Neutrophil (primary cell): Measurements from ENCODE around the gene NOCT.
A peak's percentile ranks its signal among the peaks of the same experiment; 100 is the strongest.
"Not testable (repeated sequence)": the region's sequence is repeated elsewhere in the genome, so short reads cannot be mapped to it uniquely, and the experiment has no call there.

ENCODE experiments used
- H3K27ac ChIP-seq: fragments of 200-600 bp; sonication (generic); 2 replicates; pipeline ENCODE4 v1.5.1; 2016; ENCODE audit warnings: mild to moderate bottlenecking, moderate library complexity
- H3K27me3 ChIP-seq: fragments of 200-600 bp; sonication (generic); 2 replicates; pipeline ENCODE4 v1.6.0; 2016; ENCODE audit warnings: mild to moderate bottlenecking
- H3K36me3 ChIP-seq: fragments of 200-600 bp; sonication (generic); 2 replicates; pipeline ENCODE4 v1.5.1; 2017
- H3K4me1 ChIP-seq, 2 experiments: fragments of 200-600 bp in 1 of 2; sonication (generic) in 1 of 2; 1 replicate in 1 of 2; 2 replicates in 1 of 2; pipeline versions ENCODE4 v1.5.1 to v1.6.1; 2013 to 2016; ENCODE audit warnings: low read depth in 1 of 2, low read length in 1 of 2, mild to moderate bottlenecking in 1 of 2, moderate library complexity in 1 of 2; ENCODE audit not compliant: control insufficient read depth in 1 of 2, insufficient read depth in 1 of 2
- H3K4me3 ChIP-seq, 2 experiments: fragments of 200-600 bp in 1 of 2; sonication (generic) in 1 of 2; 1 replicate in 1 of 2; 2 replicates in 1 of 2; pipeline ENCODE4 v1.5.1; 2013 to 2016; ENCODE audit warnings: low read depth in 1 of 2, low read length in 1 of 2, mild to moderate bottlenecking in 1 of 2, moderate library complexity in 1 of 2
- H3K9me3 ChIP-seq: fragments of 200-600 bp; sonication (generic); 2 replicates; pipeline ENCODE4 v1.5.1; 2016
- TF ChIP-seq, protein P1 (sequence below): fragments of 200-600 bp; sonication (generic); IDR thresholded peaks from 2 replicates; pipeline ENCODE4 v1.5.1; 2016; ENCODE audit warnings: antibody characterized with exemption

NOCT gene

DNA sequence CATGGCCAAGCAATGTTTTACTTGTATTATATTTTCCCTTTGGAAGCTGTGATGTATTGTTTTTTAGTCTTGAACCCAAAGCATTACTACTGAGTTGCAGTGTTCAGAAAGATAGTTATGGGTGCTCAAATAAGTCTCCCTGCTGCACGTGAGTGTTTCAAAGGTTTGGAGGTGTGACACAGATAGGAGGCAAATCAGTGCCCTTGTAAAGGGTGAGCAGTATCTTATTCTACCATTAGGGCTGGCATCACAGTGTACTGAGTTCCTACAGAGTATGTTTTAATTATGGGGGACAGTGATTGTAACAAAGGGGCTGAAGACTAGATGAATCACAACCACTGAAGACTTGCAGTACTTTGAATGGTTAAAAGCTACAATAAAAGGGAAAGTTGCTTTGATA is 38.3 kb downstream of the NOCT start:
- no peak overlapping the region for H3K4me3 ChIP-seq
- H3K4me1 ChIP-seq: peaks cover 10 to 11% of the 10 kb centered on the region in 2 experiments
- H3K36me3 ChIP-seq: peaks cover 71% of the 10 kb centered on the region
- H3K9me3 ChIP-seq: no peaks in the 10 kb centered on the region
- no peaks in the 10 kb centered on the region for H3K27me3 ChIP-seq
- H3K27ac ChIP-seq: no peak overlapping the region
- TF ChIP-seq, protein P1, sequence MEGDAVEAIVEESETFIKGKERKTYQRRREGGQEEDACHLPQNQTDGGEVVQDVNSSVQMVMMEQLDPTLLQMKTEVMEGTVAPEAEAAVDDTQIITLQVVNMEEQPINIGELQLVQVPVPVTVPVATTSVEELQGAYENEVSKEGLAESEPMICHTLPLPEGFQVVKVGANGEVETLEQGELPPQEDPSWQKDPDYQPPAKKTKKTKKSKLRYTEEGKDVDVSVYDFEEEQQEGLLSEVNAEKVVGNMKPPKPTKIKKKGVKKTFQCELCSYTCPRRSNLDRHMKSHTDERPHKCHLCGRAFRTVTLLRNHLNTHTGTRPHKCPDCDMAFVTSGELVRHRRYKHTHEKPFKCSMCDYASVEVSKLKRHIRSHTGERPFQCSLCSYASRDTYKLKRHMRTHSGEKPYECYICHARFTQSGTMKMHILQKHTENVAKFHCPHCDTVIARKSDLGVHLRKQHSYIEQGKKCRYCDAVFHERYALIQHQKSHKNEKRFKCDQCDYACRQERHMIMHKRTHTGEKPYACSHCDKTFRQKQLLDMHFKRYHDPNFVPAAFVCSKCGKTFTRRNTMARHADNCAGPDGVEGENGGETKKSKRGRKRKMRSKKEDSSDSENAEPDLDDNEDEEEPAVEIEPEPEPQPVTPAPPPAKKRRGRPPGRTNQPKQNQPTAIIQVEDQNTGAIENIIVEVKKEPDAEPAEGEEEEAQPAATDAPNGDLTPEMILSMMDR: no peak

DNA sequence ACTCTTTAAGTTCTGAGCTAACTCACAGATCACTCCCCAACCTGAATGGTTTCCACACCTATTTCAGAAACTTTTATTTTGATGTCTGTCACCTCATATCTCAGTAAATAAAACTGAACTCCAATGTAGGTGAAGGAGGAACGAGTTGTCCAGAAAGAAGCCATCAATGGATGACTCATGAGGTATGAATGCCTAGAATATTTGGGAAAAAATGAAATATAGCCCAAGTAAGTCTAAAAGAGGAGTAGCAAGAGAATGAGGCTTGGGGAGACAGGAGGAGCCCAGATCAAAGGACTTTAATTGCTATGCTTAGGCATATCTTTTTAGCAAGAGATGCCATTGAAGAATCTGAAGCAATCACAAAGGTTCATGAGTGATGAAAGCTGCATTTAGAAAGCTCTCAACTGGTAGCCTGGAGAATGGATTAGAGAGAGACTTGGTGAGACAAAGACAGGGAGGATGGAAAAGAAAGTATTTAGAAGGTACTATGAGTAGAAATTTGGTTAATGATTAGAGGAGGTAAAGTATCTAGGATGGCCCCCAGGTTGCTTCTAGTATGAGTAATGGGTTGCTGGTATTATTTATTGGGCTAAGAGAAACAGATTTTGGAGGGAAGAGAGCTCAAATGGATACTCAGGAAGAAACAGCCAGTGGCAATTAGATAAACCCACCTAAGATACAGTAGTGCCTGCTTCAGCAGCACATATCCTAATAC is 39.4 kb downstream of the NOCT start:
- Histone ChIP-seq H3K9me3 (no peaks in the 10 kb centered on the region), H3K27me3 (no peaks in the 10 kb centered on the region), H3K27ac (peak overlapping the region; percentile 30), H3K4me3 (no peak overlapping the region), H3K4me1 (peaks cover 7% of the 10 kb centered on the region in 2 experiments), H3K36me3 (peaks cover 79% of the 10 kb centered on the region)
- TF ChIP-seq, protein P1: no peak

DNA sequence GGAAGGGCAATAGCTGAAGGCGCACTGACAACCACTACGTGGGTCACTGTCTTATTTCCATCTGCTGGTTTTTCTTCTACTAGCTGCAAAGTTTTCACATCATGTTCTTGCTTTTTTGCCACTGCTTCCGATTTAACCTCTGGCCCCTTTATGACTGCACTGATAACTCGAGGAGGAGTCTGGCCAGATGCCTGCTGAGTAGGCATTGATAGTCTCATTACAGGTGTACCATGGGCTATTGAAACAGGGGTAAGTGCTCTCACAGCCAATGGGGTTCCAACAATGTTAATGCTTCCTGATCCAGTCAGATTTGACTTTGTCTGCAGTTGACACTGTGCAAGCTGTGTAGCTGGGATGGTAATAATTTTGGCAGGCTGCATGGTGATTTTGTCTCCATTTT is 43.4 kb downstream of the NOCT start:
- Histone ChIP-seq H3K36me3 (peaks cover 98% of the 10 kb centered on the region), H3K27ac (peak overlapping the region; percentile 11)
- not testable (repeated sequence) for H3K4me3 ChIP-seq, H3K27me3 ChIP-seq, H3K9me3 ChIP-seq, H3K4me1 ChIP-seq

DNA sequence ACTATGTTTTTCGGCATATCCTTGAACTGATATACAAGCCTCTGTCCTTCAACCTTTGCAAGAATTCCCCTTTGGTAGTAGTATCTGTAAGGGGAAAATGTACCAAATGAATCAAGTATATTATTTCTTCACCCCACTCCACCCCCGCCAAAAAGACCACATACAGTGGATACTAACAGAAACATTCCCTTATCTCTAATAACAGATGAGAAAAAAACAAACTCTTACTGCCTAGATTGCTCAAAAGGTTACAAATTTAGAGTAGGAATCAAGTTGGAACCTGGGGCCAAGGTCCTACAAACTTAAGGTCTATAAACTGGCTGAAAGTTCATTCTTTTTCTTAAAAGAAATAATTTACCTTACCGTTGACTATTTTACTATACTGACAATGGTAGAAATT is 45.0 kb downstream of the NOCT start:
- TF ChIP-seq, protein P1: no peak
- no peaks in the 10 kb centered on the region for H3K27me3 ChIP-seq
- H3K36me3 ChIP-seq: peaks cover 99% of the 10 kb centered on the region
- H3K9me3 ChIP-seq: no peaks in the 10 kb centered on the region
- H3K4me3 ChIP-seq: no peak overlapping the region
- no peak overlapping the region for H3K27ac ChIP-seq
- H3K4me1 ChIP-seq: no peaks in the 10 kb centered on the region

DNA sequence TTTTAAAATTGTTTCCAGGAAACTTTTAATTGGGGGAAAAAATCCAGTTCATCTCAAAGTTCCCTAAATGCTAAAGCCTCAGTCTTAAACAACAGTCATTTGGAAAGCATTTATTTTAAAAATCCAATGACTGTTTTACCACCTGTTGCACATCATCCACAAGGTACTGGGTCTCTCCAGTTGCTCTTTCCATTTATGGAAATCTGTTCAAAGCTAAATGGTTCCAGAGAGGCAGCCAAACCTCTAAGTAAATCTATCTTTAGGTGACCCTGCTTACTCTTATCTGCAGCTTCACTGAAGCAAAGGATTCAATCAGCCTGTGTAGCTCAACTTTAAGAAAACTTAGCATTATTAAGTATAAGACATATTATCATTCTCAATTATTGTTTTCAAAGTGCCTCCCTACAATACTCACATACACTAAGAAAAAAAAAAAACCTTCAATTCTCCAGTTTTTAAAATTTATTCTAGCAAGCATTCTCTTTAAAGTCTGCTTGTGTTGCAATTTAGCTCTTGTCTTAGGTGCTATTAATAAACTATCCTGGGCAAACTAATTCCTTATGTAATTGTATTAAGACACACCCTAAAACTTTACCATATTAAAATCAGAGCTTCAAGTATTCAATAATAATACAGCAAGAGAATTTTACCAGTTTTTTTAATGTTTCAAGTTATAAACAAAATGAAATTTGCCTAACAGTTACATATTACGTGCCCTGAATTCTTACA is 60.6 kb downstream of the NOCT start:
- TF ChIP-seq, protein P1: no peak
- H3K27me3 ChIP-seq: no peaks in the 10 kb centered on the region
- peaks cover 27% of the 10 kb centered on the region for H3K36me3 ChIP-seq
- H3K4me1 ChIP-seq: peaks cover 12 to 23% of the 10 kb centered on the region in 2 experiments
- no peaks in the 10 kb centered on the region for H3K9me3 ChIP-seq
- H3K27ac ChIP-seq: peak overlapping the region; percentile 6
- no peak overlapping the region for H3K4me3 ChIP-seq
